RWPE2 (cell line): Measurements from ENCODE around the gene SH3D19.

Source experiments
- ATAC-seq: fragments of 200-7000 bp; cut with Tn5 transposase; 3 replicates; pipeline ENCODE4 v1.9.1; 2021; ENCODE audit warnings: low read depth
- DNase-seq: peaks from one replicate; pipeline ENCODE4 v3.0.0-alpha.2; 2020; ENCODE audit warnings: low spot score
- H3K27ac ChIP-seq: fragments of 450-650 bp; 2 replicates; pipeline ENCODE4 v1.5.1; 2017; ENCODE audit warnings: mild to moderate bottlenecking; ENCODE audit not compliant: poor library complexity, severe bottlenecking
- H3K27me3 ChIP-seq: fragments of 250-450 bp; sonication (Bioruptor Pico); 2 replicates; pipeline ENCODE4 v1.5.1; 2021; ENCODE audit warnings: mild to moderate bottlenecking, moderate library complexity; ENCODE audit not compliant: insufficient read depth, poor library complexity, severe bottlenecking
- H3K36me3 ChIP-seq: fragments of 250-450 bp; sonication (Bioruptor Pico); 2 replicates; pipeline ENCODE4 v1.5.1; 2020; ENCODE audit warnings: low read depth, mild to moderate bottlenecking, moderate library complexity
- H3K4me1 ChIP-seq: fragments of 250-450 bp; sonication (Bioruptor Pico); 2 replicates; pipeline ENCODE4 v1.5.1; 2021; ENCODE audit warnings: mild to moderate bottlenecking, moderate library complexity; ENCODE audit not compliant: insufficient read depth, poor library complexity, severe bottlenecking
- H3K4me3 ChIP-seq: fragments of 250-450 bp; sonication (Bioruptor Pico); 2 replicates; pipeline ENCODE4 v1.5.1; 2021; ENCODE audit warnings: mild to moderate bottlenecking, moderate library complexity; ENCODE audit not compliant: severe bottlenecking
- H3K9me3 ChIP-seq: fragments of 250-450 bp; sonication (Bioruptor Pico); 2 replicates; pipeline ENCODE4 v1.5.1; 2021; ENCODE audit warnings: mild to moderate bottlenecking, moderate library complexity; ENCODE audit not compliant: severe bottlenecking
- CTCF ChIP-seq: fragments of 450-650 bp; IDR thresholded peaks from one replicate; pipeline ENCODE4 v1.5.1; 2017; ENCODE audit warnings: mild to moderate bottlenecking, moderate library complexity; ENCODE audit not compliant: poor library complexity, severe bottlenecking

The SH3D19 gene

GRCh38 chr4:151227731-151228130 is 97.7 kb downstream of the SH3D19 start:
- Histone ChIP-seq H3K4me3 (no peak overlapping the region), H3K9me3 (no peaks in the 10 kb centered on the region), H3K36me3 (no peaks in the 10 kb centered on the region; the same call in 1 of the 2 replicates), H3K4me1 (peaks cover 42% of the 10 kb centered on the region), H3K27ac (peak overlapping the region; percentile 86), H3K27me3 (no peaks in the 10 kb centered on the region)
- DNase-seq (peak; percentile 75), ATAC-seq (peak; percentile 84)
- TF ChIP-seq CTCF: no peak

- DNase-seq: no peak
- no peak for TF ChIP-seq CTCF
- H3K4me3 ChIP-seq: no peak overlapping the region
Measured at GRCh38 chr4:151227172-151227571, 98.2 kb downstream of the SH3D19 start.

GRCh38 chr4:151226004-151226932 is 99.1 kb downstream of the SH3D19 start:
- no peak for TF ChIP-seq CTCF
- Histone ChIP-seq H3K4me1 (peaks cover 42% of the 10 kb centered on the region), H3K9me3 (no peaks in the 10 kb centered on the region), H3K27ac (peak overlapping the region; percentile 86), H3K4me3 (peak overlapping the region; percentile 2), H3K27me3 (no peaks in the 10 kb centered on the region), H3K36me3 (no peaks in the 10 kb centered on the region; the same call in 1 of the 2 replicates)
- DNase-seq (no peak), ATAC-seq (peak; percentile 85)

More at GRCh38 chr4:151227172-151227571, 98.2 kb downstream of the SH3D19 start:
- H3K36me3 ChIP-seq: no peaks in the 10 kb centered on the region; the same call in 1 of the 2 replicates
- H3K27ac ChIP-seq: peak overlapping the region; percentile 86
- peaks cover 42% of the 10 kb centered on the region for H3K4me1 ChIP-seq
- H3K9me3 ChIP-seq: no peaks in the 10 kb centered on the region
- ATAC-seq: no peak
- no peaks in the 10 kb centered on the region for H3K27me3 ChIP-seq

GRCh38 chr4:151223465-151223864 is 101.9 kb downstream of the SH3D19 start:
- Histone ChIP-seq H3K27ac (no peak overlapping the region), H3K4me1 (peaks cover 35% of the 10 kb centered on the region), H3K27me3 (no peaks in the 10 kb centered on the region), H3K4me3 (no peak overlapping the region), H3K36me3 (no peaks in the 10 kb centered on the region; the same call in 1 of the 2 replicates), H3K9me3 (no peaks in the 10 kb centered on the region)
- TF ChIP-seq CTCF: no peak
- ATAC-seq: no peak
- no peak for DNase-seq

- Histone ChIP-seq H3K27me3 (no peaks in the 10 kb centered on the region), H3K4me1 (no peaks in the 10 kb centered on the region), H3K9me3 (no peaks in the 10 kb centered on the region), H3K4me3 (no peak overlapping the region), H3K36me3 (no peaks in the 10 kb centered on the region; the same call in 1 of the 2 replicates), H3K27ac (no peak overlapping the region)
- no peak for TF ChIP-seq CTCF
- no peak for ATAC-seq
- DNase-seq: no peak
Measured at GRCh38 chr4:151219948-151220347, 105.5 kb downstream of the SH3D19 start.
